Thyroid gland (tissue), 4 donors: Measurements from ENCODE around the gene ZNF407. TPM values are rescaled to one million over a fixed set of nuclear protein-coding genes. Genes with fewer than 3 reads are reported as not detected.

Experiments used
- DNase-seq, 2 donors: peaks; one replicate each; pipeline ENCODE4 v3.0.0-alpha.2; 2019
- H3K27ac ChIP-seq, 3 donors: fragments of 200-600 bp; sonication (generic); 1 replicate in 2 of 3; 2 replicates in 1 of 3; pipeline ENCODE4 v1.5.1; 2016 to 2019; ENCODE audit warnings: mild to moderate bottlenecking in 1 of 3, moderate library complexity in 1 of 3
- H3K27me3 ChIP-seq: fragments of 200-600 bp; sonication (generic); one replicate; pipeline ENCODE4 v1.5.1; 2019
- H3K36me3 ChIP-seq, 2 donors: fragments of 200-600 bp; sonication (generic); one replicate each; pipeline ENCODE4 v1.5.1; 2016 to 2019
- H3K4me1 ChIP-seq, 2 donors: fragments of 200-600 bp; sonication (generic); one replicate each; pipeline ENCODE4 v1.5.1; 2017 to 2019
- H3K4me3 ChIP-seq, 3 donors: fragments of 200-600 bp; sonication (generic); replicated peaks in 1 of 3; 1 replicate in 2 of 3; 2 replicates in 1 of 3; pipeline ENCODE4 v1.5.1; 2016; ENCODE audit warnings: mild to moderate bottlenecking in 1 of 3
- H3K9me3 ChIP-seq: fragments of 200-600 bp; sonication (generic); one replicate; pipeline ENCODE4 v1.5.1; 2017
- POLR2A ChIP-seq, 2 donors: fragments of 450-650 bp; IDR thresholded peaks; one replicate each; pipeline ENCODE4 v1.6.1; 2017; ENCODE audit warnings: antibody characterized with exemption in 2 of 2, mild to moderate bottlenecking in 2 of 2, moderate library complexity in 1 of 2
- WGBS, 2 donors: methylation state at CpG; one replicate each; pipeline ENCODE4 v1.1.5; 2017; 5-methylcytosine and 5-hydroxymethylcytosine counted together
- intact Hi-C: fragments of 100-400 bp; cut with DNase I; formaldehyde crosslinking; loops from one replicate; pipeline ENCODE4 v1.15.1; 2023
- total RNA-seq, 4 donors: library from RNA; depleted of rRNA; stranded (reverse); fragments of >200 nt; gene quantifications; one replicate each; pipeline ENCODE4 v1.2.3, GENCODE V29; 2016
- TF ChIP-seq, protein P1 (sequence below), 6 experiments: fragments of 200-600 bp in 3 of 6; fragments of 450-650 bp in 3 of 6; sonication (generic) in 3 of 6; IDR thresholded peaks; one replicate each; pipeline ENCODE4 v1.5.1; 2016 to 2019; ENCODE audit warnings: antibody characterized with exemption in 6 of 6, mild to moderate bottlenecking in 2 of 6, inconsistent platforms in 1 of 6, moderate library complexity in 1 of 6

Gene ZNF407
- total RNA-seq, 4 donors from 2014 or later = 20.2 to 40.0 (median 26.4) TPM

DNA sequence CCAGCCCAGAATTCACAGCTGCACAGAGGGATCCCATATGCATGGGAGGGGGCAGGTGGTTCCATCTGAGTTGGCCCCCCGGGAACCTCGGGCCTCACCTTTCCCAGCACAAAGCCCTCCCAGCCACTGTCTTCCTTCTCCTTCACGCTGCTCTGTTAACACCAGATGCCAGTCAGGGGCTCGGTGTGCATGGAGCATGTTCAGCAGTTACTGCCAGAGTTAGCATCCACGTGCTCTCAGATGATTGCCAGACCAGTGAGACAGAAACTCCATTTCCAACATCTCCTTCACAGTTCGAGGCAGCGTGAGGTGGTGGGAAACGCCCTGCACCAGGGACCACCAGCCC lies 510.2 kb downstream of the ZNF407 start:
- intact Hi-C loops = no loop called here
- Histone ChIP-seq H3K27me3 (no peaks in the 10 kb centered on the region), H3K36me3 (no peaks in the 10 kb centered on the region), H3K9me3 (no peaks in the 10 kb centered on the region), H3K4me3 (no peak overlapping the region), H3K27ac (no peak overlapping the region), H3K4me1 (no peaks in the 10 kb centered on the region)
- no peak for TF ChIP-seq POLR2A (IDR thresholded peaks at IDR 0.05)
- TF ChIP-seq, protein P1, sequence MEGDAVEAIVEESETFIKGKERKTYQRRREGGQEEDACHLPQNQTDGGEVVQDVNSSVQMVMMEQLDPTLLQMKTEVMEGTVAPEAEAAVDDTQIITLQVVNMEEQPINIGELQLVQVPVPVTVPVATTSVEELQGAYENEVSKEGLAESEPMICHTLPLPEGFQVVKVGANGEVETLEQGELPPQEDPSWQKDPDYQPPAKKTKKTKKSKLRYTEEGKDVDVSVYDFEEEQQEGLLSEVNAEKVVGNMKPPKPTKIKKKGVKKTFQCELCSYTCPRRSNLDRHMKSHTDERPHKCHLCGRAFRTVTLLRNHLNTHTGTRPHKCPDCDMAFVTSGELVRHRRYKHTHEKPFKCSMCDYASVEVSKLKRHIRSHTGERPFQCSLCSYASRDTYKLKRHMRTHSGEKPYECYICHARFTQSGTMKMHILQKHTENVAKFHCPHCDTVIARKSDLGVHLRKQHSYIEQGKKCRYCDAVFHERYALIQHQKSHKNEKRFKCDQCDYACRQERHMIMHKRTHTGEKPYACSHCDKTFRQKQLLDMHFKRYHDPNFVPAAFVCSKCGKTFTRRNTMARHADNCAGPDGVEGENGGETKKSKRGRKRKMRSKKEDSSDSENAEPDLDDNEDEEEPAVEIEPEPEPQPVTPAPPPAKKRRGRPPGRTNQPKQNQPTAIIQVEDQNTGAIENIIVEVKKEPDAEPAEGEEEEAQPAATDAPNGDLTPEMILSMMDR (IDR thresholded peaks at IDR 0.05) = no peak
- DNase-seq = no peak
- 83 to 95% methylated on average over 8 of the region's 8 CpGs for WGBS, 2 donors

DNA sequence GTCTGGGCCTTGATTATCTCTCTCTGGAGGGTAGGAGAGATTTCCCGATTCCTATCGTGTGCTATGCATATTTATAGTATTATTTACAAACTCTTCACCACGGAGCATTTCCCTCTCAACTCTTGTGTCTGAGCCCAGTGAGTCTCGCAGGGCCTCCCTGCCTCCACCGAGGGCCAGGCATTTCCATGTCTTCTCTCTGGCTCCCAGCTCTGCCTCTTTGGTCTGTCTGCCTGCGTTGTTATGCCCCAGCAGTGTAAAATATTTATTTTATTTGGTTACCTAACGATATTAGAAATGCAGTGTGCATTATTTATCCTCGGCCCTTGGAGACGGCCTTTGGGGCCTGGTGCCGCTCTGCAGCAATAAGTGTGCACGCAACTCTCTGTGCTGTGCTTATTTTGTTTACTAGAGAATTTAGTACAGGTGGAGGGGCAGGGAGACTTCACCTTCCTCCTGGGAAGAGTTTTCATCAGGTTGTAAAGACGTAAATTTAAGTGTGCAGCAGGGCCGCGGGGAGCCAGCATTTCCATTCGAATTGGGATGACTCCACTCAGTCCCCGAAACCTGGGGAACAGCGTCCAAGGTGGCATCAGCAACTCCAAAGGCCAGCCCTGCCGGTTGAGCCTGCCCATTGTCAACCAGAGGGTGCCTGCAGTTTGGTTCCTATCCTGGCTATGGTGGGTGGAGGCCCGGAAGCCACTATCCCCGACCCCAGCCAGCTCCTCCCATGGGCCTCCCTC lies 511.1 kb downstream of the ZNF407 start:
- Histone ChIP-seq H3K27ac (no peak overlapping the region), H3K4me3 (no peak overlapping the region), H3K27me3 (no peaks in the 10 kb centered on the region), H3K9me3 (no peaks in the 10 kb centered on the region), H3K36me3 (no peaks in the 10 kb centered on the region), H3K4me1 (no peaks in the 10 kb centered on the region)
- intact Hi-C loops = no loop called here
- TF ChIP-seq POLR2A (IDR thresholded peaks at IDR 0.05) = no peak
- TF ChIP-seq, protein P1 (IDR thresholded peaks at IDR 0.05) = no peak
- 84 to 86% methylated on average over 20 of the region's 20 CpGs for WGBS, 2 donors
- no peak for DNase-seq

- Histone ChIP-seq H3K9me3 (no peaks in the 10 kb centered on the region), H3K27me3 (no peaks in the 10 kb centered on the region), H3K4me1 (no peaks in the 10 kb centered on the region), H3K27ac (no peak overlapping the region), H3K36me3 (no peaks in the 10 kb centered on the region), H3K4me3 (no peak overlapping the region)
- intact Hi-C loops = no loop called here
- no peak for DNase-seq
- WGBS, 2 donors = 77 to 81% methylated on average over 7 of the region's 7 CpGs
- TF ChIP-seq POLR2A (IDR thresholded peaks at IDR 0.05) = no peak
- TF ChIP-seq, protein P1 (IDR thresholded peaks at IDR 0.05) = no peak
These were observed 511.6 kb downstream of the ZNF407 start for GRCh38 chr18:75109319-75109691.

GRCh38 chr18:75109819-75110218 lies 512.1 kb downstream of the ZNF407 start:
- Histone ChIP-seq H3K36me3 (no peaks in the 10 kb centered on the region), H3K4me1 (no peaks in the 10 kb centered on the region), H3K27me3 (no peaks in the 10 kb centered on the region), H3K27ac (no peak overlapping the region), H3K4me3 (no peak overlapping the region), H3K9me3 (no peaks in the 10 kb centered on the region)
- intact Hi-C loops = no loop called here
- 94 to 95% methylated on average over 10 of the region's 10 CpGs for WGBS, 2 donors
- TF ChIP-seq, protein P1 (IDR thresholded peaks at IDR 0.05) = no peak
- no peak for TF ChIP-seq POLR2A (IDR thresholded peaks at IDR 0.05)
- no peak for DNase-seq

GRCh38 chr18:75110311-75110710 lies 512.6 kb downstream of the ZNF407 start:
- 90 to 91% methylated on average over 9 of the region's 9 CpGs for WGBS, 2 donors
- intact Hi-C loops = no loop called here
- no peak for DNase-seq

More at GRCh38 chr18:75110311-75110710, 512.6 kb downstream of the ZNF407 start:
- H3K9me3 ChIP-seq = no peaks in the 10 kb centered on the region
- H3K36me3 ChIP-seq = no peaks in the 10 kb centered on the region
- no peak overlapping the region for H3K4me3 ChIP-seq
- no peaks in the 10 kb centered on the region for H3K4me1 ChIP-seq
- H3K27ac ChIP-seq = no peak overlapping the region
- no peaks in the 10 kb centered on the region for H3K27me3 ChIP-seq
- TF ChIP-seq, protein P1 (IDR thresholded peaks at IDR 0.05) = no peak
- no peak for TF ChIP-seq POLR2A (IDR thresholded peaks at IDR 0.05)
